ENCODE data around the gene APOB. TPM values are rescaled to one million over a fixed set of nuclear protein-coding genes. Genes with fewer than 3 reads are reported as not detected.

Gene APOB
- total RNA-seq, 1 experiment from 2014 or later = not detected

DNA sequence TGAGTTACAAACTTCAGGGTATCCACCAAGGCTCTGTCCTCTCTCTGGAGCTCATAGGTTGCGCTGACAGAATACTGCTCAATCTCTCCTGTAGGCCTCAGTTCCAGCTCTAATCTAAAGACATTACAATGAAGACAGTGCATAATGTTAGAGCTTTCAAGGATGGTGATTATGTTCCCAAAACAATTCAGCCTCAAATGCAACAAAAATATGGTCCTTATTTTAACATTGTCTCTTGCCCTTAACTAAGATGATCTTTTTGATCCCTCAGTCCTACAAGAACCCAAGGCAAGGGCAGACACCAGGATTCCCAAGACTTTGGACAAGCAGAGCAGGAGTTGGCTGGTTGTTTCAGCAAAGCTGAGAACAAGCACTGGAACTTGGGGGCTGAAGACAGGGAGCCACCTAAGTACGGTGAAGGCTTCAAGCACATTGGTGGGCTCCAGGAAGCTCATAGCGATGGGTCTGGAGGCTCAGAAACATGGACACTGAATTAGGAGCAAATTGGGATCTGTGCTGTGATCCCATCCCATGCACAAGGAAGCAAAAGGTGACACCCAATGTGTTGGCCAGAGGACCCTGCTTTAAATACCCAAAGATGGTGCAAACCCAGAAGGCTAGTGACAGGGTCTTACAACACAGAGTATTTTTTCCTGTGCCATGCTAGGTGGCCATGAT, 24.7 kb downstream of the APOB start:
- DNase-seq (ENCODE audit: low spot score) = no peak

DNA sequence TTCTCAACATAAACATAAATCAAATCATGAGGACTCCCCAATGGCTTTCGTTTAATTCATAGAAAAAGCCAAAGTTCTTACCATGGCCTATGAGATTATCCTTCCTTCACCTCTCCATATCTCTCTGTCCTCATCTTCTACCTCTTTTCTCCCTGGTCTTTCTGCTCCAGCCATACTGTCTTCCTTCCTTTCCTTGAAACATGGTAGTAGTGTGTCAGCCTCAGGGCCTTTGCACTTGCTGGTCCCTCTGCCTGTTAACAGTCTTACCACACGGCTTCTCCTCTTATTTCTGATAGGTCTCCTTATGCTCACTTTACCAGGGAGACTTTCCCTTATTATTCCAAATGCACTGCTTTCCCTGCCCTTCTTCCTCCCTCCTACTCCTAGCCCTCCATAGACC, 25.6 kb downstream of the APOB start:
- no peak for DNase-seq (ENCODE audit: low spot score)

DNA sequence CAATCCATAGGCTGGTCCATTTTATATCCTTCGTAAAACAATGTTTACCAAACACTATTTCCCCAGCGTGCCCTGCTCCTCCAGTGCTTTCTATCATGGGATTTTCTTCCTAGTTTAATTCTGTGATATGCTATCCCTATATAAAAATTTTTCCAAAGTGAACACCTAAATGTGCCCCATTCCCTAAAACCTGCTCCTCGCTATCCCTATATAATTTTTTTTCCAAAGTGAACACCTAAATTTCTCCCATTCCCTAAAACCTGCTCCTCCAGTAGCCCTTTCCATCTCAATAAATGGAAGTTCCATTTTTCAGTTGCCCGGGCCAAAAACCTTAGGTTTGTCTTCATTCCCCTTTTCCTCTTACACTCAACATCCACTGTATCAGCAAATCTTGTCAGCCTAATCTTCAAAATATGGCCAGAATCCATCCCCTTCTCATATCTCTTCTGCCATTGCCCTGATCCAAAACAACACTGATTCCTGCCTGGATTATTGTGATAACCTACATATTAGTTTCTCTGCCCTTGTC, 26.1 kb downstream of the APOB start:
- no peak for DNase-seq (ENCODE audit: low spot score)

DNA sequence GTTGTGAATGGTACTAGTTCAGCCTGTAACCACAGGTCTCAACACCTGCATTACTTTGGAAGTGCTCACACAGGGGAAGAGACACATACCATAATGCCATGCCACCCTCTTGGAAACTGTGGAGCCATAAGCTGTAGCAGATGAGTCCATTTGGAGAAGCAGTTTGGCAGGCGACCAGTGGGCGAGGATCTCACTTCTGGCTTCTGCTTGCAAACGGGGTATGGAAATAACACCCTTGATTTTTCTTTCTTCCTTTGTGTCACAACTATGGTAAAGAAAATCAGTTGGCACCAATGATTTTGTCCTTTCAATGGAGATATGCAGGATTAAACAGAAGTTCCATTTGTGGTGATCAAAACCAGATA, 28.6 kb downstream of the APOB start:
- no peak for DNase-seq (ENCODE audit: low spot score)

DNA sequence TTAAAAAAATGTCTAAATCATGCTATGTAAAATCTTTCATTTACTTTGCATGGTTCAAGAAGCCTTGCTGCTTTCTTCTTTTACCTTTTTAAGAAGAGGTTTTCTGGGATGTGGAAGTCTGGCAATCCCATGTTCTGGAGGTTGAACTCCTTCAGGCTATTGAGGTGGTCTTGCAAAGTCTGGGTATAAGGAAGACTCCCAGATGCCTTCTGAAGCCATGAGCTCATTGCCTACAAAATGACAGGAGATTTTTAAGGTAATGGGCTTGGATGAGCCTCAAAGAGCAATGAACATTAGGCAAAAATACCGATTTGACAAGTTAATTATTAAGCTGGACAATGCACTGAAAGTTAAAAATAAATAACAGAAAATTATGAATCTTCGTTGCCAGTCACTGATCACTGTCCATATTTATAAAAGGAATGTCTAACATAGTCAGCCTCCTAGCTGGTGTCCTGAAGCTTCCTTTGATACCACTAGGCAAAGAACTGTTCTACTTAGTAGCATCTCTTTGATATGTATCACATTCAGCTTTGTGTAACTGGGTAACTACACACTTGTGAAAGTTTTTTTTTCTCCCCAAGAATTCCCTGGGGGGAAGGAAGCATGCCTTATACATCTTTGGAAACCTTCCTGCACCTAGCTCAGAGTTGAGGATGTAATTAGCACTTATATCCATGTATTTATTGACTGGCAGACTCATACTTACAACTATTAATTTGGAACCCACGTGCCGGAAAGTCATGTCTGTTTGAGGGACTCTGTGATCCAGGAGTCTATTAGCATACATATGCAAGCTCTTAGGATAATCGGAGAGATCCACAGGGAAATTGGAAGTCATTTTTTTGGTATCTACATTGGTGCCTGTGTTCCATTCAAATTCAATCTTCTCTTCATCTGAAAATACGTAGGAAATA, 29.3 kb downstream of the APOB start:
- DNase-seq (ENCODE audit: low spot score) = no peak

DNA sequence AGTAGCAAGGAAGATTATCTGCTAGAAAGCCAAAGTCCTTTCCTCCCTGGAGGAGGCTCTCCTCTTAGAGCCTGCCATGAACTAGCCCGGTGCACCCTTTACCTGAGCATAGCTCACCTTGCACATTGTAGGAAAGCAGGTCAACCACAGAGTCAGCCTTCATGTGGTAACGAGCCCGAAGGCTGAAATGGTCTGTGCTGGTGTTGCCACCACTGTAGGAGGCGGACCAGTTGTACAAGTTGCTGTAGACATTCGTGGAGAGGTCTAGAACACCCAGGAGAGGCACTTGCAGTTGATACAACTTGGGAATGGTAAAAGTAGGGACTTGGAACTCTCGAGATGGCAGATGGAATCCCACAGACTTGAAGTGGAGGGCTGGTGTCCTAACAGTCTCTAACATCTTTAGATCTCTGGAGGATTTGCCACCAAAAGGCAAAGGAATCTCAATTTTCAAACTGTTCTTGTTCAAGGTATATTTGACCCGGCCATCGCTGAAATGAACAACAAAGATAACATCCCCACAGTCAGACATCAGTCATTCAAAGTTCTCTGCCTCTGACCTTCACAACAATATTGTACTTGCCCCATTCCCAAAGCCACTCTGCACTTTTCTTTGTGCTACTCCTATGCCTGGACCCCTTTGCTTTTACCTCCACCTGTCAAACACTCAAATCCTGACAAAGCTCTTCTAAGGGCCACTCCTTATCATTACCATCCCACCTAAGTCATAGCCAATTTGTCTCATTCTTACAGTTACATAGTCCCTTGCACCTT, 30.6 kb downstream of the APOB start:
- DNase-seq (ENCODE audit: low spot score) = no peak

DNA sequence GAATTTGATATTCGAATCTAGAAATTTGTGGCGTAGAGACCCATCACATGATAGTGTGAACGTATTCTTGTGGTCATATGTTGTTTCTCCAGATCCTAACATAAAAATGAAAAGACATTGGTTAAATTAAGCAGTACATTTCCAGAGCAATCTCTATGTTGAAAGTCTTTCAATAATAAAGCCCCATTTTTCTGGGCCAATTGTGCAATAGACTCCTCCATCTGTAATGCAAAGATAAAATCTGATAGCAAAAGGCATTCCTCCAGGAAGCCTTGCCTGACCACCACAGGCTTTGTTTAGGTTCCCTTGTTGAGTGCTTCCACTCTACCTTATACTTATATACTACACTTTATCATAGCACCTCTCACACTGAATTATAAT, 31.3 kb downstream of the APOB start:
- no peak for DNase-seq (ENCODE audit: low spot score)

DNA sequence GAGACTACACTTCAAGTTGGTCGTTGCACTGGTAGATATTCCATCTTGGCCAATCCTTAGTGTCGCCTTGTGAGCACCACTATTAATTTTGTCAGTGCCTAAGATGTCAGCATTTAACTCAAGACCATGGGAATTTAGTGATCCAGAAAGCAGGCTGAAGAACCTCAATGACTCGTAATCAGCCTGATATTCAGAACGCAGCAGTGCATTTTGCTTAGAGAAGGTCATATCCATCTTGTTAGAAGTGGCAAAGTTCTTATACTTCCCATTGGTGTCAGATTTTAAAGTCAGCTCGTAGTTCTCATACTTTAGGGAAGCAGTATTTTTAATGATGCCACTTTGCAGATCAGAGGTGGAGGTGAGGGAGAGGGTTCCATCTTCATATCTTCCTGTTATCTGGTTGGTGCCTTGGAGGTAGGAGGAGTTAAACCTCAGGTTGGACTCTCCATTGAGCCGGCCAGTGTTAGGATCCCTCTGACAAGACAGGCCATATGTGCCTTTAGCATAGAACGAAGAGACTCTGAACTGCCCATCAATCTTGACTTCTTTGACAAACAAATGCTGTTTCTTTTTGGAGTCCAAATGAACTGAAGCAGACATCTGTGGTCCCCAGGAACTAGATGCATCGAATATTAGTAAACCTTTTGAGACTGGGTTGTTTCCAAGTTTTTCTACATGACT, 31.9 kb downstream of the APOB start:
- no peak for DNase-seq (ENCODE audit: low spot score)

DNA sequence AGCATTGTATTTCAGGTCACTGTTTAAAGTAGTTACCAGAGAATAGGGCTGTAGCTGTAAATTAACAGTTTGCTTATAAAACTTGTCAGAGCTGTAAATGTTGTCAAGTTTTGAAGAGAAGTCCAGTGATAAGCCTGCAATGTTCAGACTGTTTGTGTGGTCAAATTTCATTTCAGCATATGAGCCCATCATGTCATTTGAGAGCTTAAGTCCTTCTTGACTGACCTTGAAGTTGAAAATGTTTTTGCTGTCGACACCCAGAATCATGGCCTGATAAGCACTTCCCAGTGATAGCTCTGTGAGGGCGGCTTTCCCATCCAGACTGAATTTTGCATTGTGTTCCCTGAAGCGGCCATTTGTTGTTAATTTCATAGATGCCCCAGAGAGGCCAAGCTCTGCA, 32.4 kb downstream of the APOB start:
- no peak for DNase-seq (ENCODE audit: low spot score)

DNA sequence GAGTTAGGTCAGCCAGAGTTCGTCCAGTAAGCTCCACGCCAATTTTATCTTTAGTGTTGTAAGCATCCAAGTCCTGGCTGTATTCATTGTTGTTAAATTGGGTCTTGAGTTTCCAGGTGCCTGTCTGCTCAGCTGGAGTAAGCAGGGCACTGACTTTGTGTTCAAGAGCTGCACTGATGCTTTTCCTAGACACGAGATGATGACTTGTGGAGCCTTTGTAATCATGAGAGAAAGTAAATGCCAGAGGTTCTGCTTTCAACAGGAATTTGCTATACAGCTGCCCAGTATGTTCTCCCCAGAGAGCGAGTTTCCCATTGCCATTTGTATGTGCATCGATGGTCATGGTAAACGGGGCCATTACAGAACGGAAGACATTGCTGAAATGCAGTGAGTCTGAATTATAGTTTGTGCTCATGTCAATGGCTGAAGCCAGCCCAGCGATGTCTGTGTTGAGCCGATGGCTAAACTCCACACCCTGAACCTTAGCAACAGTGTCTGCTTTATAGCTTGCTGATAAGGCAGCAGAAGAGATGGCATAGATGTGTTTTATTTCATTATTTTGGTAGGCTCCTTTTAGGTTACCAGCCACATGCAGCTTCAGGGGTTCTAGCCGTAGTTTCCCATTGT, 32.9 kb downstream of the APOB start:
- no peak for DNase-seq (ENCODE audit: low spot score)

DNA sequence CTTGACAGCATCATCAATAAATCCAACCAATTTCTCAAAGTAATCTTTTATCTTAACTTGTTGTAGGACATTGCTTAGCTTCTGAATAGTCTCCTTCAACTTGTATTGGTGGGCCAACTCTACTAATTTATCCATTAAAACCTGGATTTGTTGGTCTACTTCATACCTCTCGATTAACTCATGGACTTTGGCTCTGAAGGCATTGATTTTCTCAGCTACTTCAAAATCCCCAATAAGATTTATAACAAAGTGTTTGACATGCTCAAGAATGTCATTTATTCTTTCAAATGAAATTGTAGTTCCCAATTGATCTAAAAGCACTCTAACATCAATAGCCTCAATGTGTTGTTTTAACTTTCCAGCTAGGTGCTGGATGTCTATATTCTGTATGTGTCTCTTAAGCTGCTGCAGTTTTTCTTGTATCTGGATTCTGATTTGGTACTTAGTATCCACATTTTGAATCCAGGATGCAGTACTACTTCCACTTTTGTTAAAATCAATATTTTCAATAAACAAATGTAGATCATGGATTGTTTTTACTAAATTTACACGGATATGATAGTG, 34.1 kb downstream of the APOB start:
- DNase-seq (ENCODE audit: low spot score) = no peak

DNA sequence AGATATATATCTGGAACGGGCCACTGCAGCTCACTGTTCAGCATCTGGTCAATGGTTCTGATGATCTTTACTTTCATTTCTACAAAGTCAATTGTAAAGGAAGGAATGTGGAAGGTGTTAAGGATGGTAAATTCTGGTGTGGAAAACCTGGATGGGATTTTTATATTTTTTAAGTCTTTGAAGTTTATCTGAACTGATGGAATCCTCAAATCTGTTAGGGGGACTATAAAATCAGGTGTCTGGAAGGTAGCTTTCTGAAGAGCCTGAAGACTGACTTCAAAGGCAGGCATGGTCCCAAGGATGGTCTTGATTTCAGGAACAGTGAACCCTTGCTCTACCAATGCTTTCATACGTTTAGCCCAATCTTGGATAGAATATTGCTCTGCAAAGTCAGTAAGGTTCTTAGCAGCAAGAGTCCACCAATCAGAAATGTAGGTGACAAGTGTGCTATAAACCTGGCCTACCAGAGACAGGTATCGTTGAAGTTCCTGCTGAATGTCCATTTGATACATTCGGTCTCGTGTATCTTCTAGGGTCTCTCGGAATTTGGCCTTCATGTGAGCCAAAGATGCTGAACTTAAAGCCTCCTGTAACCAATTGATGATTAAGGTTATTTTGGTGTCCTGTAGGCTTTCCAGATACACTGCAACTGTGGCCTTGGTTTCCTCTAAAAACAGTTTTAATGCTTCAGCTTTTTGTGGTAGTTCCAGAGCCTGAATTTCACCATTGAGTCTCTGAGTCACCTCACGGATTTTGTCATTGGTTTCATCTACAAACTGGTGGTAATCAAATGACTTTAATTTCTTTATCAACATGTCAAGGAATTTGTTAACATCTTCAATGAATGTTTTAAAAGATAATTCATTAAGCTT, 34.8 kb downstream of the APOB start:
- no peak for DNase-seq (ENCODE audit: low spot score)

DNA sequence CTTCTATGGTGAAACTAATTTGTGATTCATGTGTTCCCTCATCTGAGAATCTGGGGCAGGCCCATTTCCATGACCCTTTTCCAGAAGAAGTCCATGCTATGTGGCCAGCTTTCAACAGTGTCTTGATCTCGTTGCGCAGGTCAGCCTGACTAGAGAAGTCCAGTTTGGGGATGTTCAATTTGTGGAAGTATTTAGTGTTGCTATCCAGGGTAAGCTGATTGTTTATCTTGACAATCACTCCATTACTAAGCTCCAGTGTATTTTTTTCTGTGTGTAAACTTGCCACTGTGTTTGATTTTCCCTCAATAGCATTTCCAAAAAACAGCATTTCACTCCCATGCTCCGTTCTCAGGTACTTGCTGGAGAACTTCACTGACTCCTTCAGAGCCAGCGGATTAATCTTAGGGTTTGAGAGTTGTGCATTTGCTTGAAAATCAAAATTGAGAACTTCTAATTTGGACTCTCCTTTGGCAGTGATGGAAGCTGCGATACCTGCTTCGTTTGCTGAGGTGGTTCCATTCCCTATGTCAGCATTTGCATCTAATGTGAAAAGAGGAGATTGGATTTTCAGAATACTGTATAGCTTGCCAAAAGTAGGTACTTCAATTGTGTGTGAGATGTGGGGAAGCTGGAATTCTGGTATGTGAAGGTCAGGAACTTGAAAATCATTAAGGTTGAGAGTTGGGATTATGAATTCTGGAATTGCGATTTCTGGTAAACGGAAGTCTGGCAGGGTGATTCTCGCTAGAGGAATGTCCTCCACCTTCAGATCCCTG, 35.7 kb downstream of the APOB start:
- DNase-seq (ENCODE audit: low spot score) = no peak

DNA sequence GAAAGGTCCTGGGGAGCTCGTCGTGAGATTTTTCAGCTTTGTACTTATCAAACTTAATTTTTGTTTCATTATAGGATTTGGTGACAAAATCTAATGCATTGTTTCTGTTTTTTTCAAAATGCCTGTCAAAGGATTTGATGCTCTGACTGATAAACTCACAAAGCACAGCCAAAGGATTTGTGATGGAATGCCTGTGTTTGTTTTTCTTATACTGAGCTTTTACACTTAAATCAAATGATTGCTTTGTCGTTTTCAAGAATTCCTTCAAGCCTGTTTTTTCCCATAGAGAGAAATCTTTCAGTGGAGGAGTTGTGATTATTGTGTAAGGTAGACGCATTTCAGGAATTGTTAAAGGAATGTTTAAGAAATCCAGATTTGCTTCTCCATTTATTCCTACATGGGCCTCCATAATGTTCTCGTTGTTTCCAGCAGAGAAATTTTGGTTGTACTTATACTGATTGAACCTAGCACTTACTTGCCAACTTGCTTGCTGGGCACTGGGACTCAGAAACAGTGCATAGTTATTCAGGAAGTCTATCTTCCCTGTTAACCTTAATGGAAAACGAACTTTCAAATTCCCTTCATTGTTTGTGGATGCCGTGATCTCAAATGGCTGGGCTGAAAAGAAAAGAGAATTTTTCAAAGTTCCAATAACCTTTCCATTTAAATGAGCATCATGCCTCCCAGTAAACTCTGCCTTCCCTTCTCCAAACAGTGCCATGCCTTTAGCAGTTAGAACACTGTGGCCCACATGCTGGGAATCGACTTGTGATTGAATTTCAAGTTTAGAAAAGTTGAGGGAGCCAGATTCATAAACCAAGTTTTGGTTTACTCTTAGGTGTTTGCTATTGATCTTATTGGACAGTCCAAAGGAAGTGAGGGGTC, 36.5 kb downstream of the APOB start:
- no peak for DNase-seq (ENCODE audit: low spot score)

DNA sequence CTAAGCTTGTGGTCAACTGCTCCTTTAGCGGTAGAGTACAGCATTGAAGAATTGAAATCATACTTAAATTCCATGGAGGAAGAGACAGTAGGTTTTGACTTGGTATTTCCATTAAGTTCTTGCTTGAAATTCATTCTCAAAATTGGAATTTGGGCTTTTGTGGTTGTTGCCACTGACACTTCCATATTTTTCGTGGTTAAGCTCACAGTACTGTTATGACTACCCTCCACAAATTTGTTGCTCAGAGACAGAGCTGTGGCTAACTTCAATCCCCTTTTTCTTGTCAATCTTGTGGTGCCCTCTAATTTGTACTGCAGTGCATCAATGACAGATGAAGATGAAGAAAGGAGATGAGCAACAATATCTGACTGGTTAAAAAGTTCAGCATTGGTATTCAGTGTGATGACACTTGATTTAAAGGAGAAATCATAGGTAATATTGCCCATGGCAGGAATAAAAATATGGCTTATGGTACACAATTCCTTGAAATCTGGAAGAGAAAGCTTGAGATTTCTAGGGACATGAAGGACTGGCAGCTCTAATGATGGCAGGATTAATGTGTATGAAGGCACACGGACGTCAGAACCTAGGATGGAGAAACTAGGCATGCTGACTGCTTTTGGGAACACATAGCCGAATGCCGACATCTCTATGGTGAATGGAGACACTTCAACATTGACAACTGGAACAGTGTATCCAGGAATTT, 37.3 kb downstream of the APOB start:
- no peak for DNase-seq (ENCODE audit: low spot score)

DNA sequence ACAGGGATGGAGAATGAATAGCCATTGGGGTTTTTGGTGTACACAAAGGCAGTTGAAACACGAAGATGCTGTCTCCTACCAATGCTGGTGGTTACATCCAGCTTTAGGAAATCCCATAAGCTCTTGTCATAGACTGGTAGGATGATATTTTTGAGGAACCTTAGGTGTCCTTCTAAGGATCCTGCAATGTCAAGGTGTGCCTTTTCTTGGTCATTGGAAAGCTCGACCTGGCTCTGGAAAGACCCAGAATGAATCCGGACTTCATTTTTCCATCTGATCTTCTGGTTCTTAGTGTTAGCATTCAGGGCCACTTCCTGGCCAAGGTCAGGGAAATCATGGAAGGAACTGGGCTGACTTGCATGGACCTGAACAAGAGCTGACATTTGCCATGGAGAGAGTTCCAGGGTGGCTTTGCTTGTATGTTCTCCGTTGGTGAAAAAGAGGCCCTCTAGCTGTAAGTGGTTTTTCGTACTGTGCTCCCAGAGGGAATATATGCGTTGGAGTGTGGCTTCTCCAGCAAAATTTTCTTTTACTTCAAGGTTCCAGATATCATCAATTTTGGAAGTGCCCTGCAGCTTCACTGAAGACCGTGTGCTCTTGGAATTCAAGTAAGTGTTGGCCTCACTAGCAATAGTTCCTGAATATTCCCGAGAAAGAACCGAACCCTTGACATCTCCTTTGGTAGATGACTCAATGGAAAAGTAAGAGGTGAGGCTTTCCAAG, 38.0 kb downstream of the APOB start:
- DNase-seq (ENCODE audit: low spot score) = no peak

Data from A172 (cell line).